HEK293 (cell line): Measurements from ENCODE around the gene PRDM11.

Source experiments
- CTCF ChIA-PET: fragments of 350-600 bp; formaldehyde crosslinking; extraction: SDS; loops from one replicate; lab custom pipeline; 2021; ENCODE audit warnings: antibody characterized with exemption; lab: Yijun Ruan, JAX
- POLR2A ChIA-PET: fragments of 300-600 bp; formaldehyde crosslinking; extraction: SDS; loops from one replicate; lab custom pipeline; 2020; ENCODE audit warnings: antibody characterized with exemption, inconsistent platforms; lab: Yijun Ruan, JAX
- H3K27ac ChIP-seq: fragments of 200-500 bp; sonication (Bioruptor generic); 2 replicates; pipeline ENCODE4 v1.5.1; 2014; ENCODE audit warnings: low read depth, low read length, control low read depth, inconsistent platforms; ENCODE audit errors: extremely low read depth
- H3K36me3 ChIP-seq, 2 experiments: fragments of 200-500 bp in 1 of 2; sonication (Bioruptor generic) in 1 of 2; 1 replicate in 1 of 2; 2 replicates in 1 of 2; pipeline ENCODE4 v1.5.1; 2014 to 2017; ENCODE audit warnings: inconsistent platforms in 2 of 2, low read length in 2 of 2; ENCODE audit not compliant: control insufficient read depth in 2 of 2, insufficient read depth in 1 of 2
- H3K4me1 ChIP-seq: fragments of 200-500 bp; sonication (Bioruptor generic); 2 replicates; pipeline ENCODE4 v1.5.1; 2014; ENCODE audit warnings: mild to moderate bottlenecking, low read length, inconsistent platforms; ENCODE audit not compliant: control insufficient read depth, insufficient read depth
- H3K4me3 ChIP-seq: 2 replicates; pipeline ENCODE4 v1.5.1; 2011; ENCODE audit warnings: low read depth, mild to moderate bottlenecking, control low read depth, low read length, moderate library complexity
- H3K9me3 ChIP-seq: fragments of 200-500 bp; sonication (Bioruptor generic); 2 replicates; pipeline ENCODE4 v1.5.1; 2014; ENCODE audit warnings: low read depth, low read length, inconsistent platforms; ENCODE audit not compliant: control insufficient read depth, insufficient read depth
- GLI4 ChIP-seq: fragments of 450-650 bp; formaldehyde crosslinking; IDR thresholded peaks from 2 replicates; pipeline ENCODE4 v1.5.1; 2016; ENCODE audit warnings: missing biosample characterization, missing genetic modification characterization
- PRDM1 ChIP-seq: fragments of 450-650 bp; formaldehyde crosslinking; IDR thresholded peaks from 2 replicates; pipeline ENCODE4; 2016; ENCODE audit warnings: missing biosample characterization, missing genetic modification characterization
- PRDM10 ChIP-seq: fragments of 450-650 bp; formaldehyde crosslinking; IDR thresholded peaks from 2 replicates; pipeline ENCODE4 v1.5.1; 2016; ENCODE audit warnings: missing biosample characterization, missing genetic modification characterization
- ZFP37 ChIP-seq: fragments of 450-650 bp; formaldehyde crosslinking; IDR thresholded peaks from 2 replicates; pipeline ENCODE4 v1.5.1; 2016; ENCODE audit warnings: missing biosample characterization, missing genetic modification characterization
- ZNF174 ChIP-seq: fragments of 450-650 bp; formaldehyde crosslinking; IDR thresholded peaks from 2 replicates; pipeline ENCODE4 v1.5.0; 2017; ENCODE audit warnings: missing biosample characterization, mild to moderate bottlenecking, missing genetic modification characterization
- ZNF341 ChIP-seq: fragments of 450-650 bp; formaldehyde crosslinking; IDR thresholded peaks from 2 replicates; pipeline ENCODE4; 2016; ENCODE audit warnings: low read depth, missing biosample characterization, missing genetic modification characterization
- ZNF366 ChIP-seq: fragments of 450-650 bp; formaldehyde crosslinking; conservative IDR thresholded peaks from 2 replicates; pipeline ENCODE4 v1.5.1; 2016; ENCODE audit warnings: missing biosample characterization, missing genetic modification characterization
- ZNF391 ChIP-seq: fragments of 450-650 bp; formaldehyde crosslinking; IDR thresholded peaks from 2 replicates; pipeline ENCODE4 v1.5.1; 2016; ENCODE audit warnings: low read depth, missing biosample characterization, missing genetic modification characterization, borderline replicate concordance
- ZNF423 ChIP-seq: fragments of 450-650 bp; formaldehyde crosslinking; IDR thresholded peaks from 2 replicates; pipeline ENCODE4 v1.5.1; 2016; ENCODE audit warnings: missing biosample characterization, missing genetic modification characterization
- ZNF488 ChIP-seq: fragments of 450-650 bp; formaldehyde crosslinking; IDR thresholded peaks from 2 replicates; pipeline ENCODE4 v1.5.1; 2016; ENCODE audit warnings: missing biosample characterization, missing genetic modification characterization
- ZNF549 ChIP-seq: fragments of 450-650 bp; IDR thresholded peaks from 2 replicates; pipeline ENCODE4 v1.5.1; 2018; ENCODE audit warnings: missing biosample characterization, missing genetic modification characterization, mild to moderate bottlenecking, inconsistent platforms, moderate library complexity
- ZNF639 ChIP-seq: fragments of 450-650 bp; formaldehyde crosslinking; IDR thresholded peaks from 2 replicates; pipeline ENCODE4 v1.5.1; 2016; ENCODE audit warnings: missing biosample characterization, missing genetic modification characterization
- ZNF645 ChIP-seq: fragments of 450-650 bp; formaldehyde crosslinking; IDR thresholded peaks from 2 replicates; pipeline ENCODE4; 2016; ENCODE audit warnings: missing biosample characterization, missing genetic modification characterization
- ZNF670 ChIP-seq: fragments of 450-650 bp; formaldehyde crosslinking; IDR thresholded peaks from 2 replicates; pipeline ENCODE4 v1.5.1; 2016; ENCODE audit warnings: missing biosample characterization, missing genetic modification characterization, low read depth
- ZXDB ChIP-seq: fragments of 450-650 bp; formaldehyde crosslinking; IDR thresholded peaks from 2 replicates; pipeline ENCODE4 v1.5.1; 2016; ENCODE audit warnings: missing biosample characterization, missing genetic modification characterization
- TF ChIP-seq, protein P1 (sequence below): fragments of 450-650 bp; formaldehyde crosslinking; IDR thresholded peaks from 2 replicates; pipeline ENCODE4 v1.5.0; 2017; ENCODE audit warnings: missing biosample characterization, missing genetic modification characterization, borderline replicate concordance
- TF ChIP-seq, protein P2 (sequence below): fragments of 450-650 bp; formaldehyde crosslinking; IDR thresholded peaks from 2 replicates; pipeline ENCODE4 v1.5.1; 2017; ENCODE audit warnings: missing biosample characterization, mild to moderate bottlenecking, missing genetic modification characterization, moderate library complexity
- TF ChIP-seq, protein P3 (sequence below): fragments of 450-650 bp; formaldehyde crosslinking; IDR thresholded peaks from 2 replicates; pipeline ENCODE4 v1.5.1; 2016; ENCODE audit warnings: missing biosample characterization, missing genetic modification characterization
- TF ChIP-seq, protein P4 (sequence below): fragments of 450-650 bp; formaldehyde crosslinking; IDR thresholded peaks from 2 replicates; pipeline ENCODE4 v1.5.1; 2016; ENCODE audit warnings: missing biosample characterization, missing genetic modification characterization

The PRDM11 gene

GRCh38 chr11:45146072-45147016 lies at the start of gene PRDM11:
TSS of gene PRDM11 (plus strand) at chr11:45146639. CDS start at chr11:45181767, 35,128 bp downstream.
- CTCF ChIA-PET = interaction anchor here (0.7 to 1.1 kb wide), 2 partner anchors 87 to 263 kb away, joined by 3 to 5 read pairs; no protein-coding TSS in a partner anchor
- Histone ChIP-seq H3K9me3 (no peaks in the 10 kb centered on the region), H3K4me3 (peak within 1 kb of the TSS; percentile 61), H3K27ac (peak within 1 kb of the TSS; percentile 63; the same call in 1 of the 2 replicates), H3K4me1 (no peaks in the 10 kb centered on the region), H3K36me3 (no peaks in the 10 kb centered on the region)
- POLR2A ChIA-PET = interaction anchor here (0.6 to 1.1 kb wide), 4 partner anchors 13 to 92 kb away, joined by 3 to 4 read pairs (median 4); no protein-coding TSS in a partner anchor
- 0 out of 2 replicates have a peak, but pooled peaks have one; percentile 9 for TF ChIP-seq PRDM10 (tag by site-specific recombination)
- TF ChIP-seq, protein P1, sequence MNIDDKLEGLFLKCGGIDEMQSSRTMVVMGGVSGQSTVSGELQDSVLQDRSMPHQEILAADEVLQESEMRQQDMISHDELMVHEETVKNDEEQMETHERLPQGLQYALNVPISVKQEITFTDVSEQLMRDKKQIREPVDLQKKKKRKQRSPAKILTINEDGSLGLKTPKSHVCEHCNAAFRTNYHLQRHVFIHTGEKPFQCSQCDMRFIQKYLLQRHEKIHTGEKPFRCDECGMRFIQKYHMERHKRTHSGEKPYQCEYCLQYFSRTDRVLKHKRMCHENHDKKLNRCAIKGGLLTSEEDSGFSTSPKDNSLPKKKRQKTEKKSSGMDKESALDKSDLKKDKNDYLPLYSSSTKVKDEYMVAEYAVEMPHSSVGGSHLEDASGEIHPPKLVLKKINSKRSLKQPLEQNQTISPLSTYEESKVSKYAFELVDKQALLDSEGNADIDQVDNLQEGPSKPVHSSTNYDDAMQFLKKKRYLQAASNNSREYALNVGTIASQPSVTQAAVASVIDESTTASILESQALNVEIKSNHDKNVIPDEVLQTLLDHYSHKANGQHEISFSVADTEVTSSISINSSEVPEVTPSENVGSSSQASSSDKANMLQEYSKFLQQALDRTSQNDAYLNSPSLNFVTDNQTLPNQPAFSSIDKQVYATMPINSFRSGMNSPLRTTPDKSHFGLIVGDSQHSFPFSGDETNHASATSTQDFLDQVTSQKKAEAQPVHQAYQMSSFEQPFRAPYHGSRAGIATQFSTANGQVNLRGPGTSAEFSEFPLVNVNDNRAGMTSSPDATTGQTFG (tag by site-specific recombination) = no peak
- no peak for TF ChIP-seq ZNF423 (tag by site-specific recombination)
- no peak for TF ChIP-seq ZNF670 (tag by site-specific recombination)
- TF ChIP-seq ZNF639 (tag by site-specific recombination) = no peak
- TF ChIP-seq, protein P2, sequence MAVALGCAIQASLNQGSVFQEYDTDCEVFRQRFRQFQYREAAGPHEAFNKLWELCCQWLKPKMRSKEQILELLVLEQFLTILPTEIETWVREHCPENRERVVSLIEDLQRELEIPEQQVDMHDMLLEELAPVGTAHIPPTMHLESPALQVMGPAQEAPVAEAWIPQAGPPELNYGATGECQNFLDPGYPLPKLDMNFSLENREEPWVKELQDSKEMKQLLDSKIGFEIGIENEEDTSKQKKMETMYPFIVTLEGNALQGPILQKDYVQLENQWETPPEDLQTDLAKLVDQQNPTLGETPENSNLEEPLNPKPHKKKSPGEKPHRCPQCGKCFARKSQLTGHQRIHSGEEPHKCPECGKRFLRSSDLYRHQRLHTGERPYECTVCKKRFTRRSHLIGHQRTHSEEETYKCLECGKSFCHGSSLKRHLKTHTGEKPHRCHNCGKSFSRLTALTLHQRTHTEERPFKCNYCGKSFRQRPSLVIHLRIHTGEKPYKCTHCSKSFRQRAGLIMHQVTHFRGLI (tag by site-specific recombination) = no peak
- TF ChIP-seq ZNF366 (tag by site-specific recombination) = 0 out of 2 replicates have a peak, but pooled peaks have one; percentile 13
- no peak for TF ChIP-seq ZNF549 (tag by site-specific recombination)
- no peak for TF ChIP-seq GLI4 (tag by site-specific recombination)
- TF ChIP-seq ZFP37 = no peak
- no peak for TF ChIP-seq ZNF488 (tag by site-specific recombination)
- no peak for TF ChIP-seq ZXDB (tag by site-specific recombination)
- TF ChIP-seq ZNF341 (tag by site-specific recombination) = peak; percentile 68
- TF ChIP-seq PRDM1 = peak; percentile 74
- no peak for TF ChIP-seq ZNF391 (tag by site-specific recombination)
- TF ChIP-seq ZNF645 (tag by site-specific recombination) = no peak
- TF ChIP-seq, protein P3, sequence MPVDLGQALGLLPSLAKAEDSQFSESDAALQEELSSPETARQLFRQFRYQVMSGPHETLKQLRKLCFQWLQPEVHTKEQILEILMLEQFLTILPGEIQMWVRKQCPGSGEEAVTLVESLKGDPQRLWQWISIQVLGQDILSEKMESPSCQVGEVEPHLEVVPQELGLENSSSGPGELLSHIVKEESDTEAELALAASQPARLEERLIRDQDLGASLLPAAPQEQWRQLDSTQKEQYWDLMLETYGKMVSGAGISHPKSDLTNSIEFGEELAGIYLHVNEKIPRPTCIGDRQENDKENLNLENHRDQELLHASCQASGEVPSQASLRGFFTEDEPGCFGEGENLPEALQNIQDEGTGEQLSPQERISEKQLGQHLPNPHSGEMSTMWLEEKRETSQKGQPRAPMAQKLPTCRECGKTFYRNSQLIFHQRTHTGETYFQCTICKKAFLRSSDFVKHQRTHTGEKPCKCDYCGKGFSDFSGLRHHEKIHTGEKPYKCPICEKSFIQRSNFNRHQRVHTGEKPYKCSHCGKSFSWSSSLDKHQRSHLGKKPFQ (tag by site-specific recombination) = no peak
- TF ChIP-seq ZNF174 (tag by site-specific recombination) = no peak
- TF ChIP-seq, protein P4, sequence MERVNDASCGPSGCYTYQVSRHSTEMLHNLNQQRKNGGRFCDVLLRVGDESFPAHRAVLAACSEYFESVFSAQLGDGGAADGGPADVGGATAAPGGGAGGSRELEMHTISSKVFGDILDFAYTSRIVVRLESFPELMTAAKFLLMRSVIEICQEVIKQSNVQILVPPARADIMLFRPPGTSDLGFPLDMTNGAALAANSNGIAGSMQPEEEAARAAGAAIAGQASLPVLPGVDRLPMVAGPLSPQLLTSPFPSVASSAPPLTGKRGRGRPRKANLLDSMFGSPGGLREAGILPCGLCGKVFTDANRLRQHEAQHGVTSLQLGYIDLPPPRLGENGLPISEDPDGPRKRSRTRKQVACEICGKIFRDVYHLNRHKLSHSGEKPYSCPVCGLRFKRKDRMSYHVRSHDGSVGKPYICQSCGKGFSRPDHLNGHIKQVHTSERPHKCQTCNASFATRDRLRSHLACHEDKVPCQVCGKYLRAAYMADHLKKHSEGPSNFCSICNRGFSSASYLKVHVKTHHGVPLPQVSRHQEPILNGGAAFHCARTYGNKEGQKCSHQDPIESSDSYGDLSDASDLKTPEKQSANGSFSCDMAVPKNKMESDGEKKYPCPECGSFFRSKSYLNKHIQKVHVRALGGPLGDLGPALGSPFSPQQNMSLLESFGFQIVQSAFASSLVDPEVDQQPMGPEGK (tag by site-specific recombination) = peak; percentile 35; the same call in 1 of the 2 replicates
